GM12878 (cell line): ENCODE results near the gene IMPG2. TPM values are rescaled to one million over a fixed set of nuclear protein-coding genes. Genes with fewer than 3 reads are reported as not detected.

Experiments used
- ATAC-seq: fragments of 200-7000 bp; cut with Tn5 transposase; 3 replicates; pipeline ENCODE4 v1.9.1; 2020; ENCODE audit warnings: mild to moderate bottlenecking, moderate library complexity
- BruUV-seq: library from RNA; stranded (reverse); fragments of 400-500 nt; replicated peaks from 2 replicates; lab custom pipeline; 2021; lab: Mats Ljungman, UMichigan
- CTCF ChIA-PET: fragments of 300-600 bp; sonication (Branson Sonifier 250); formaldehyde crosslinking; extraction: SDS; loops from one replicate; lab custom pipeline; 2021; ENCODE audit warnings: inconsistent platforms; lab: Yijun Ruan, JAX
- POLR2A ChIA-PET: fragments of 350-600 bp; formaldehyde crosslinking; extraction: SDS; loops from one replicate; lab custom pipeline; 2021; ENCODE audit warnings: inconsistent platforms; lab: Charles Lee
- RAD21 ChIA-PET: fragments of 300-600 bp; sonication (Branson Sonifier 250); formaldehyde crosslinking; loops from one replicate; lab custom pipeline; 2023; ENCODE audit warnings: antibody characterized with exemption; ENCODE audit not compliant: unreplicated experiment; lab: Charles Lee
- SMC1A ChIA-PET: fragments of 300-600 bp; sonication (Branson Sonifier 250); formaldehyde crosslinking; loops from one replicate; lab custom pipeline; 2023; ENCODE audit not compliant: unreplicated experiment, uncharacterized antibody; lab: Charles Lee
- DNase-seq: peaks from one replicate; pipeline ENCODE4 v3.0.0-alpha.2; 2011; ENCODE audit warnings: low read depth, low spot score
- FAIRE-seq: peaks from 3 replicates; lab custom pipeline; 2011; peaks lifted over from hg19 to GRCh38; lab: Jason Lieb, UNC
- H2AFZ ChIP-seq: 2 replicates; pipeline ENCODE4 v1.6.0; 2011; ENCODE audit warnings: low read depth, low read length, control low read depth; ENCODE audit not compliant: control insufficient read depth
- H3K27ac ChIP-seq: 2 replicates; pipeline ENCODE4 v1.5.1; 2011; ENCODE audit warnings: control low read depth; ENCODE audit not compliant: control insufficient read depth, insufficient read depth
- H3K27me3 ChIP-seq, 2 experiments: replicated peaks in 1 of 2; 2 replicates each; pipeline versions ENCODE4 v1.6.0 to v1.6.1; 2011; ENCODE audit warnings: low read length in 1 of 2; ENCODE audit not compliant: control insufficient read depth in 2 of 2, insufficient read depth in 2 of 2
- H3K36me3 ChIP-seq, 2 experiments: 2 replicates each; pipeline ENCODE4 v1.5.1; 2011; ENCODE audit warnings: low read length in 1 of 2; ENCODE audit not compliant: control insufficient read depth in 2 of 2, insufficient read depth in 2 of 2
- H3K4me1 ChIP-seq: 2 replicates; pipeline ENCODE4 v1.6.1; 2011; ENCODE audit warnings: mild to moderate bottlenecking, low read length, moderate library complexity, mixed read lengths; ENCODE audit not compliant: control insufficient read depth, insufficient read depth
- H3K4me2 ChIP-seq: 2 replicates; pipeline ENCODE4 v1.6.0; 2011; ENCODE audit warnings: control low read depth; ENCODE audit not compliant: control insufficient read depth, insufficient read depth
- H3K4me3 ChIP-seq: fragments of 200-600 bp; sonication (generic); 2 replicates; pipeline ENCODE4 v1.5.1; 2016
- H3K79me2 ChIP-seq: 2 replicates; pipeline ENCODE4 v1.6.0; 2011; ENCODE audit warnings: low read length; ENCODE audit not compliant: control insufficient read depth, insufficient read depth
- H3K9ac ChIP-seq: 2 replicates; pipeline ENCODE4 v1.8.0; 2011; ENCODE audit warnings: low read length, control low read depth, mixed read lengths; ENCODE audit not compliant: control insufficient read depth, insufficient read depth
- H3K9me3 ChIP-seq: replicated peaks from 3 replicates; pipeline ENCODE4 v1.5.1; 2011; ENCODE audit warnings: mild to moderate bottlenecking, low read length; ENCODE audit not compliant: control insufficient read depth, insufficient read depth
- H4K20me1 ChIP-seq: 2 replicates; pipeline ENCODE4 v1.6.0; 2011; ENCODE audit not compliant: control insufficient read depth, insufficient read depth
- CHD2 ChIP-seq: IDR thresholded peaks from 2 replicates; pipeline ENCODE4 v1.6.1; 2011; ENCODE audit warnings: low read depth, low read length, improper control_type of control experiment, borderline replicate concordance
- HCFC1 ChIP-seq: fragments of 150-350 bp; IDR thresholded peaks from 2 replicates; pipeline ENCODE4 v1.6.1; 2014; ENCODE audit warnings: low read length
- MEF2A ChIP-seq: IDR thresholded peaks from 2 replicates; pipeline ENCODE4 v1.6.1; 2011; ENCODE audit warnings: low read depth, mild to moderate bottlenecking, low read length, moderate library complexity; ENCODE audit not compliant: insufficient read depth
- POLR2AphosphoS5 ChIP-seq: IDR thresholded peaks from 2 replicates; pipeline ENCODE4 v1.6.1; 2011; ENCODE audit warnings: mild to moderate bottlenecking, low read length, inconsistent platforms
- SREBF2 ChIP-seq: IDR thresholded peaks from 2 replicates; pipeline ENCODE4 v1.6.1; 2012; ENCODE audit warnings: mild to moderate bottlenecking, low read length
- TCF12 ChIP-seq: IDR thresholded peaks from 2 replicates; pipeline ENCODE4 v1.6.1; 2011; ENCODE audit warnings: low read depth, mild to moderate bottlenecking, low read length
- TCF7 ChIP-seq: IDR thresholded peaks from 2 replicates; pipeline ENCODE4 v1.6.1; 2014; ENCODE audit warnings: antibody characterized with exemption, borderline replicate concordance
- ZZZ3 ChIP-seq: IDR thresholded peaks from 2 replicates; pipeline ENCODE4 v1.6.1; 2011; ENCODE audit warnings: low read depth; ENCODE audit not compliant: control insufficient read depth, insufficient read length
- in situ Hi-C: fragments of 300-500 bp; cut with MboI; formaldehyde crosslinking; loops from 9 replicates; pipeline ENCODE4 v1.14.3; 2018; ENCODE audit warnings: mixed read lengths
- intact Hi-C: fragments of 100-400 bp; cut with micrococcal nuclease; formaldehyde crosslinking; loops from one replicate; pipeline ENCODE4 v1.14.2; 2022; ENCODE audit not compliant: unreplicated experiment
- polyA plus RNA-seq, 11 experiments: library from polyadenylated mRNA; depleted of rRNA in 4 of 11; unstranded in 6 of 11; stranded (reverse) in 5 of 11; fragments of >200 nt; fragmentation: Nextera tagmentation in 4 of 11; fragmentation: Illumina TruSeq in 1 of 11; extraction: Ambion mirVana in 4 of 11; extraction: Trizol in 1 of 11; gene quantifications; 1 replicate in 1 of 11; 2 replicates in 10 of 11; pipeline versions ENCODE4 v1.2.1 to v1.2.3, GENCODE V29; 2011 to 2016; ENCODE audit warnings: inconsistent platforms in 2 of 11, missing spikeins in 2 of 11, low read depth in 1 of 11
- total RNA-seq, 4 experiments: library from RNA; depleted of rRNA in 3 of 4; stranded (reverse); fragments of >200 nt in 3 of 4; fragmentation: Illumina TruSeq in 1 of 4; extraction: Trizol in 1 of 4; gene quantifications; 2 replicates each; pipeline versions ENCODE4 v1.2.1 to v1.2.3, GENCODE V29; 2013 to 2021
- TF ChIP-seq, protein P1 (sequence below): fragments of 450-650 bp; IDR thresholded peaks from 2 replicates; pipeline ENCODE4 v1.6.1; 2017; ENCODE audit warnings: mild to moderate bottlenecking, moderate library complexity
- TF ChIP-seq, protein P2 (sequence below): fragments of 450-650 bp; formaldehyde crosslinking; IDR thresholded peaks from 2 replicates; pipeline ENCODE4 v1.5.0; 2022; ENCODE audit warnings: mild to moderate bottlenecking, missing genetic modification characterization
- TF ChIP-seq, protein P3 (sequence below): fragments of 450-650 bp; conservative IDR thresholded peaks from 2 replicates; pipeline ENCODE4 v1.6.1; 2017; ENCODE audit warnings: mild to moderate bottlenecking, moderate library complexity
- TF ChIP-seq, protein P4 (sequence below): fragments of 450-650 bp; formaldehyde crosslinking; IDR thresholded peaks from 2 replicates; pipeline ENCODE4 v1.4.0; 2020; ENCODE audit warnings: mild to moderate bottlenecking, moderate library complexity

IMPG2 gene
- total and polyA plus RNA-seq, 10 of the 15 experiments (the other 5 are each of a cell fraction or from before 2014, with no cell fraction given) = under 0.01 to 0.17 (median 0.10) TPM; not detected in 3

DNA sequence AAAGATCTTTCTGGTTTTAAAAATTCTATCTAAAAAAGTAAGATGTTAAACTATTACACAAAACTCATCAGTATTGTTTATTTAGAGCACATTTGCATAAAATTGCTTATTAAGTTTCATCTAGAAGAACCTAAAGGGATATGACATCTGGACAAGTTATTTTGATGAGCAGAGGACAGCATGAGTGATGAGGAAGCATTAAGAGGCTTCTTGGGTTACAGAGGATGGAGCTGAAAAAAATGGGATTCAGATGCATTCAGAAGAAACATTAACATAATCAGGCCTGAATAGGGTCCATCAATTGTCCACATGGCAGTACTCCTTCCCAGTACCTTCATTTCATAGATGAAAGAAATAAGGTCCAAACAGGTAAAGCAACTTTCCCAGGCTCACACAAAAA lies 41.6 kb downstream of the IMPG2 start:
- Histone ChIP-seq H3K27ac (no peak overlapping the region), H3K9me3 (no peaks in the 10 kb centered on the region), H3K36me3 (no peaks in the 10 kb centered on the region), H3K79me2 (no peaks in the 10 kb centered on the region), H3K4me2 (no peak overlapping the region), H4K20me1 (no peaks in the 10 kb centered on the region), H3K4me1 (no peaks in the 10 kb centered on the region), H2AFZ (no peak overlapping the region), H3K27me3 (no peaks in the 10 kb centered on the region), H3K4me3 (no peak overlapping the region), H3K9ac (no peak overlapping the region)
- in situ Hi-C loops = no loop called here
- ChIA-PET CTCF (no interaction called here), POLR2A (no interaction called here), RAD21 (no interaction called here), SMC1A (no interaction called here)
- intact Hi-C loops = no loop called here
- no TSS peak for BruUV-seq
- DNase-seq (no peak), ATAC-seq (no peak), FAIRE-seq (no peak)
- TF ChIP-seq, protein P1, sequence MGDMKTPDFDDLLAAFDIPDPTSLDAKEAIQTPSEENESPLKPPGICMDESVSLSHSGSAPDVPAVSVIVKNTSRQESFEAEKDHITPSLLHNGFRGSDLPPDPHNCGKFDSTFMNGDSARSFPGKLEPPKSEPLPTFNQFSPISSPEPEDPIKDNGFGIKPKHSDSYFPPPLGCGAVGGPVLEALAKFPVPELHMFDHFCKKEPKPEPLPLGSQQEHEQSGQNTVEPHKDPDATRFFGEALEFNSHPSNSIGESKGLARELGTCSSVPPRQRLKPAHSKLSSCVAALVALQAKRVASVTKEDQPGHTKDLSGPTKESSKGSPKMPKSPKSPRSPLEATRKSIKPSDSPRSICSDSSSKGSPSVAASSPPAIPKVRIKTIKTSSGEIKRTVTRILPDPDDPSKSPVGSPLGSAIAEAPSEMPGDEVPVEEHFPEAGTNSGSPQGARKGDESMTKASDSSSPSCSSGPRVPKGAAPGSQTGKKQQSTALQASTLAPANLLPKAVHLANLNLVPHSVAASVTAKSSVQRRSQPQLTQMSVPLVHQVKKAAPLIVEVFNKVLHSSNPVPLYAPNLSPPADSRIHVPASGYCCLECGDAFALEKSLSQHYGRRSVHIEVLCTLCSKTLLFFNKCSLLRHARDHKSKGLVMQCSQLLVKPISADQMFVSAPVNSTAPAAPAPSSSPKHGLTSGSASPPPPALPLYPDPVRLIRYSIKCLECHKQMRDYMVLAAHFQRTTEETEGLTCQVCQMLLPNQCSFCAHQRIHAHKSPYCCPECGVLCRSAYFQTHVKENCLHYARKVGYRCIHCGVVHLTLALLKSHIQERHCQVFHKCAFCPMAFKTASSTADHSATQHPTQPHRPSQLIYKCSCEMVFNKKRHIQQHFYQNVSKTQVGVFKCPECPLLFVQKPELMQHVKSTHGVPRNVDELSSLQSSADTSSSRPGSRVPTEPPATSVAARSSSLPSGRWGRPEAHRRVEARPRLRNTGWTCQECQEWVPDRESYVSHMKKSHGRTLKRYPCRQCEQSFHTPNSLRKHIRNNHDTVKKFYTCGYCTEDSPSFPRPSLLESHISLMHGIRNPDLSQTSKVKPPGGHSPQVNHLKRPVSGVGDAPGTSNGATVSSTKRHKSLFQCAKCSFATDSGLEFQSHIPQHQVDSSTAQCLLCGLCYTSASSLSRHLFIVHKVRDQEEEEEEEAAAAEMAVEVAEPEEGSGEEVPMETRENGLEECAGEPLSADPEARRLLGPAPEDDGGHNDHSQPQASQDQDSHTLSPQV = no peak
- TF ChIP-seq HCFC1 = no peak
- TF ChIP-seq, protein P2, sequence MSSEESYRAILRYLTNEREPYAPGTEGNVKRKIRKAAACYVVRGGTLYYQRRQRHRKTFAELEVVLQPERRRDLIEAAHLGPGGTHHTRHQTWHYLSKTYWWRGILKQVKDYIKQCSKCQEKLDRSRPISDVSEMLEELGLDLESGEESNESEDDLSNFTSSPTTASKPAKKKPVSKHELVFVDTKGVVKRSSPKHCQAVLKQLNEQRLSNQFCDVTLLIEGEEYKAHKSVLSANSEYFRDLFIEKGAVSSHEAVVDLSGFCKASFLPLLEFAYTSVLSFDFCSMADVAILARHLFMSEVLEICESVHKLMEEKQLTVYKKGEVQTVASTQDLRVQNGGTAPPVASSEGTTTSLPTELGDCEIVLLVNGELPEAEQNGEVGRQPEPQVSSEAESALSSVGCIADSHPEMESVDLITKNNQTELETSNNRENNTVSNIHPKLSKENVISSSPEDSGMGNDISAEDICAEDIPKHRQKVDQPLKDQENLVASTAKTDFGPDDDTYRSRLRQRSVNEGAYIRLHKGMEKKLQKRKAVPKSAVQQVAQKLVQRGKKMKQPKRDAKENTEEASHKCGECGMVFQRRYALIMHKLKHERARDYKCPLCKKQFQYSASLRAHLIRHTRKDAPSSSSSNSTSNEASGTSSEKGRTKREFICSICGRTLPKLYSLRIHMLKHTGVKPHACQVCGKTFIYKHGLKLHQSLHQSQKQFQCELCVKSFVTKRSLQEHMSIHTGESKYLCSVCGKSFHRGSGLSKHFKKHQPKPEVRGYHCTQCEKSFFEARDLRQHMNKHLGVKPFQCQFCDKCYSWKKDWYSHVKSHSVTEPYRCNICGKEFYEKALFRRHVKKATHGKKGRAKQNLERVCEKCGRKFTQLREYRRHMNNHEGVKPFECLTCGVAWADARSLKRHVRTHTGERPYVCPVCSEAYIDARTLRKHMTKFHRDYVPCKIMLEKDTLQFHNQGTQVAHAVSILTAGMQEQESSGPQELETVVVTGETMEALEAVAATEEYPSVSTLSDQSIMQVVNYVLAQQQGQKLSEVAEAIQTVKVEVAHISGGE (CRISPR knock-in tag) = no peak
- TF ChIP-seq, protein P3, sequence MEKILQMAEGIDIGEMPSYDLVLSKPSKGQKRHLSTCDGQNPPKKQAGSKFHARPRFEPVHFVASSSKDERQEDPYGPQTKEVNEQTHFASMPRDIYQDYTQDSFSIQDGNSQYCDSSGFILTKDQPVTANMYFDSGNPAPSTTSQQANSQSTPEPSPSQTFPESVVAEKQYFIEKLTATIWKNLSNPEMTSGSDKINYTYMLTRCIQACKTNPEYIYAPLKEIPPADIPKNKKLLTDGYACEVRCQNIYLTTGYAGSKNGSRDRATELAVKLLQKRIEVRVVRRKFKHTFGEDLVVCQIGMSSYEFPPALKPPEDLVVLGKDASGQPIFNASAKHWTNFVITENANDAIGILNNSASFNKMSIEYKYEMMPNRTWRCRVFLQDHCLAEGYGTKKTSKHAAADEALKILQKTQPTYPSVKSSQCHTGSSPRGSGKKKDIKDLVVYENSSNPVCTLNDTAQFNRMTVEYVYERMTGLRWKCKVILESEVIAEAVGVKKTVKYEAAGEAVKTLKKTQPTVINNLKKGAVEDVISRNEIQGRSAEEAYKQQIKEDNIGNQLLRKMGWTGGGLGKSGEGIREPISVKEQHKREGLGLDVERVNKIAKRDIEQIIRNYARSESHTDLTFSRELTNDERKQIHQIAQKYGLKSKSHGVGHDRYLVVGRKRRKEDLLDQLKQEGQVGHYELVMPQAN = no peak
- TF ChIP-seq, protein P4, sequence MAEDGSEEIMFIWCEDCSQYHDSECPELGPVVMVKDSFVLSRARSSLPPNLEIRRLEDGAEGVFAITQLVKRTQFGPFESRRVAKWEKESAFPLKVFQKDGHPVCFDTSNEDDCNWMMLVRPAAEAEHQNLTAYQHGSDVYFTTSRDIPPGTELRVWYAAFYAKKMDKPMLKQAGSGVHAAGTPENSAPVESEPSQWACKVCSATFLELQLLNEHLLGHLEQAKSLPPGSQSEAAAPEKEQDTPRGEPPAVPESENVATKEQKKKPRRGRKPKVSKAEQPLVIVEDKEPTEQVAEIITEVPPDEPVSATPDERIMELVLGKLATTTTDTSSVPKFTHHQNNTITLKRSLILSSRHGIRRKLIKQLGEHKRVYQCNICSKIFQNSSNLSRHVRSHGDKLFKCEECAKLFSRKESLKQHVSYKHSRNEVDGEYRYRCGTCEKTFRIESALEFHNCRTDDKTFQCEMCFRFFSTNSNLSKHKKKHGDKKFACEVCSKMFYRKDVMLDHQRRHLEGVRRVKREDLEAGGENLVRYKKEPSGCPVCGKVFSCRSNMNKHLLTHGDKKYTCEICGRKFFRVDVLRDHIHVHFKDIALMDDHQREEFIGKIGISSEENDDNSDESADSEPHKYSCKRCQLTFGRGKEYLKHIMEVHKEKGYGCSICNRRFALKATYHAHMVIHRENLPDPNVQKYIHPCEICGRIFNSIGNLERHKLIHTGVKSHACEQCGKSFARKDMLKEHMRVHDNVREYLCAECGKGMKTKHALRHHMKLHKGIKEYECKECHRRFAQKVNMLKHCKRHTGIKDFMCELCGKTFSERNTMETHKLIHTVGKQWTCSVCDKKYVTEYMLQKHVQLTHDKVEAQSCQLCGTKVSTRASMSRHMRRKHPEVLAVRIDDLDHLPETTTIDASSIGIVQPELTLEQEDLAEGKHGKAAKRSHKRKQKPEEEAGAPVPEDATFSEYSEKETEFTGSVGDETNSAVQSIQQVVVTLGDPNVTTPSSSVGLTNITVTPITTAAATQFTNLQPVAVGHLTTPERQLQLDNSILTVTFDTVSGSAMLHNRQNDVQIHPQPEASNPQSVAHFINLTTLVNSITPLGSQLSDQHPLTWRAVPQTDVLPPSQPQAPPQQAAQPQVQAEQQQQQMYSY (CRISPR knock-in tag) = no peak
- no peak for TF ChIP-seq TCF7
- no peak for TF ChIP-seq POLR2AphosphoS5
- no peak for TF ChIP-seq SREBF2
- no peak for TF ChIP-seq MEF2A
- TF ChIP-seq CHD2 = no peak
- no peak for TF ChIP-seq TCF12
- no peak for TF ChIP-seq ZZZ3
